Measurements from ENCODE around the gene NSUN4.

The NSUN4 gene

GRCh38 chr1:46404482-46405196 lies 64.0 kb downstream of the NSUN4 start:
- DNase-seq (ENCODE audit: low read depth in 3 of 3, low spot score in 1 of 3) = no peak

- DNase-seq (ENCODE audit: low read depth in 3 of 3, low spot score in 1 of 3) = no peak
Observed at GRCh38 chr1:46405197-46405555, 64.6 kb downstream of the NSUN4 start.

DNA sequence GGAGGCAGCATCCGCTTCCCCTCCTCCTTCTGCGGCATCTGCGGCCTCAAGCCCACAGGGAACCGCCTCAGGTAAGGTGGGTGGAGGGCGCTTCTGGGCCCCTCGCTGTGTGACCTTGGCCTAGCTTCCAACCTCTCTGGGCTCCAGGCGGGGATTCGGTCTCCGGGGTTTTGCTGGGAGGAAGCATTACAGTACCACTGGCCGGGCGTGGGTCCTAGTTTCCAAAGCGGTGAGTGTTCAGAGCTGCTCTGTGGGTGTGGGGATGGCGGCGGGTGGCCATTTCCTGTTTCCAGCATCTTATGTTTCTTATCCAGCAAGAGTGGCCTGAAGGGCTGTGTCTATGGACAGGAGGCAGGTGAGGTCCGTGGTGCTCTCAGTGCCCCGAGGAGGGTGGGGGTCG lies 65.1 kb downstream of the NSUN4 start:
- no peak for DNase-seq (ENCODE audit: low read depth in 3 of 3, low spot score in 1 of 3)

DNA sequence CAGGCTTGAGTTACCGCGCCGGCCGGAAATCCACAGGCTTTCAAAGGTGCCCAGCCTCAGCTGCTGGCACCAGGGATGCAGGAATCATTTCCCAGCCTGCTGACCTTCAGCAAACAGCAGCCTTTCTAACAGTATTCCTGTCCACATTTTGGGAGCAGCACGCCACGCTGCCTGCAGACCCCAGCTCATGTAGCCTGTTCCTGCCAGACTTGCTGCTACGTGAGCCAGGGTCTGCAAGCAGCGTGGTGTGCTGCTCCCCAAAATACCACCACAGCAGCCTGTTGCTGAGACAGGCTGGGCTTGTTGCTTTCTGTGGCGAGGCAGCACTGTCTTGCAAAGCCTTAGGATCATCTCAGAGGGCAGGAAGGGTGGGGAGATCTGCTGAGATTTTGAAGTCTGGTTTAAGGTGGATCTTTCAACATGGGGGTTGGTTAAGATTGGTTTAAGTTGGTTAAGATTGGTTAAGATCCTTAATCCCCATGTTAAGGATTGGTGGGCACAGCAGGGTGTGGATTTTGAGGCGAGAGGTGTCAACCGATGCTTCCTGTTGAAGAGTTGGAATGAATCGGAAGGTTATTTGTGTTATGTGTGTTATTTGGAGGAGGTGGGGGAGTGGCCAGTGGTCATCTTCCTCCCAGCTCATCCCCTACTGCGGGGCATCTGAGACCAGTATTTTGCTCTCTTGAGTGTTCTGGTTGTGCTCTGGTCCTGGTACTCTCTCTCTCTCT lies 66.4 kb downstream of the NSUN4 start:
- no peak for DNase-seq (ENCODE audit: low read depth in 3 of 3, low spot score in 1 of 3)

DNA sequence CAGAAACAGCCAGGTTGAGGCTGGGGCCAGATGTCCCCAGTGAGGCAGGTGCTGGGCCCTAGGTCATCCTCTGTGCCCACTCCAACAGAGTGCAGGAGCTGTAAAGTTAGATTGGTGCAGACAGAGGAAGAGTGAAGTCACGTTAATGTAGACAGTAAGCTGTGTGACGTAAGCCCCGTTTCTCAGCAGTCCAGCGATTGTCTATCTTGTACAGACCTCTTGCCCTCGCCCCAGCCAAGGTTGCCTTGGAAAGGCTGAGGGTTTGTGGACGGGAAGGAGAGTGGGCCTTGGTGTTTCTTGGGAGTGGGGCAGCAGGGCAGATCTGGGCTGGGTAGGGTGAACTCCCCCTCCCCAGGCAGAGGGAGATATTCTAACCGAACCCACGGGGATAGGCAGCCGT lies 67.0 kb downstream of the NSUN4 start:
- DNase-seq (ENCODE audit: low read depth in 3 of 3, low spot score in 1 of 3) = no peak

- no peak for DNase-seq (ENCODE audit: low read depth in 3 of 3, low spot score in 1 of 3)
Observed at GRCh38 chr1:46408356-46409062, 67.9 kb downstream of the NSUN4 start.

DNA sequence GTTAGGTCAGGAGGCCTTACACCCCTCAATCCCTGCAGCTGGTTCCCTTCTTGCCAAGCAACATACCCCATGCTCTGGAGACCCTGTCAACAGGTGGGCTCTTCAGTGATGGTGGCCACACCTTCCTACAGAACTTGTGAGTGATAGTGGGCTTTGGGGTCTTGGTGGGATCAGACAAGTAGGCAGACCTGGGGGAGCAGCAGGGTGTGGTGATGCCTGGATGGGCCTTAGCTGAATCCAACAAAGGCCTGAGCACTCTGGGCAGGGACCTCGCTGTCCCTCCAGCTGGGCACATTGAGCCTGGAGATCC lies 68.4 kb downstream of the NSUN4 start:
- no peak for DNase-seq (ENCODE audit: low read depth in 3 of 3, low spot score in 1 of 3)

- DNase-seq (ENCODE audit: low read depth in 3 of 3, low spot score in 1 of 3) = no peak
Observed at GRCh38 chr1:46410156-46411009, 69.8 kb downstream of the NSUN4 start.

- DNase-seq (ENCODE audit: low read depth in 3 of 3, low spot score in 1 of 3) = no peak
Observed at GRCh38 chr1:46411010-46411405, 70.4 kb downstream of the NSUN4 start.

Measured in stimulated activated CD4-positive, alpha-beta T cell treated with anti-CD3 and anti-CD28 coated beads, TNF-alpha, amount 100 ng/mL, for 1 hour (primary cell).